CD14-positive monocyte (primary cell): ENCODE results near the gene SPTB. TPM values are rescaled to one million over a fixed set of nuclear protein-coding genes. Genes with fewer than 3 reads are reported as not detected.

Experiments
- DNase-seq, 3 donors: peaks; one replicate each; pipeline ENCODE4 v3.0.0-alpha.2; 2011 to 2022
- H2AFZ ChIP-seq: 2 replicates; pipeline ENCODE4 v1.6.0; 2012; ENCODE audit warnings: mild to moderate bottlenecking, low read depth, low read length, inconsistent platforms; ENCODE audit not compliant: insufficient read depth, poor library complexity, severe bottlenecking
- H3K27ac ChIP-seq, 2 donors: 1 replicate in 1 of 2; 2 replicates in 1 of 2; pipeline ENCODE4 v1.5.1; 2012 to 2013; ENCODE audit warnings: low read length in 2 of 2, control low read depth in 1 of 2, inconsistent platforms in 1 of 2, low read depth in 1 of 2, mild to moderate bottlenecking in 1 of 2
- H3K27me3 ChIP-seq, 2 donors: one replicate each; pipeline versions ENCODE4 v1.6.0 to v1.6.1; 2011 to 2013; ENCODE audit warnings: low read length in 2 of 2; ENCODE audit not compliant: control insufficient read depth in 2 of 2, insufficient read depth in 2 of 2
- H3K36me3 ChIP-seq, 2 donors: replicated peaks in 1 of 2; 1 replicate in 1 of 2; 2 replicates in 1 of 2; pipeline versions ENCODE4 v1.5.1 to v1.6.1; 2012 to 2013; ENCODE audit warnings: low read length in 2 of 2, control low read depth in 1 of 2, inconsistent platforms in 1 of 2, mild to moderate bottlenecking in 1 of 2; ENCODE audit not compliant: insufficient read depth in 2 of 2, control insufficient read depth in 1 of 2
- H3K4me1 ChIP-seq, 2 donors: 1 replicate in 1 of 2; 2 replicates in 1 of 2; pipeline versions ENCODE4 v1.5.1 to v1.6.1; 2012 to 2013; ENCODE audit warnings: low read length in 2 of 2, control low read depth in 1 of 2, inconsistent platforms in 1 of 2, mild to moderate bottlenecking in 1 of 2, moderate library complexity in 1 of 2; ENCODE audit not compliant: insufficient read depth in 2 of 2, control insufficient read depth in 1 of 2
- H3K4me2 ChIP-seq: replicated peaks from 2 replicates; pipeline ENCODE3; 2012; ENCODE audit warnings: low read length, moderate library complexity, mild to moderate bottlenecking; ENCODE audit not compliant: poor library complexity, severe bottlenecking; ENCODE audit errors: extremely low read depth
- H3K4me3 ChIP-seq, 3 experiments: fragments of 200-600 bp in 1 of 3; sonication (generic) in 1 of 3; replicated peaks in 1 of 3; 1 replicate in 2 of 3; 2 replicates in 1 of 3; pipeline ENCODE4 v1.5.1; 2011 to 2013; ENCODE audit warnings: low read length in 3 of 3, mild to moderate bottlenecking in 3 of 3, control low read depth in 2 of 3, low read depth in 2 of 3, inconsistent platforms in 1 of 3, moderate library complexity in 1 of 3
- H3K79me2 ChIP-seq: 2 replicates; pipeline ENCODE4 v1.6.0; 2012; ENCODE audit warnings: mild to moderate bottlenecking, control low read depth, inconsistent platforms, low read length, moderate library complexity; ENCODE audit not compliant: insufficient read depth
- H3K9ac ChIP-seq: 2 replicates; pipeline ENCODE4 v1.6.0; 2017; ENCODE audit warnings: low read length, mild to moderate bottlenecking; ENCODE audit not compliant: insufficient read depth, poor library complexity, severe bottlenecking
- H3K9me3 ChIP-seq, 2 donors: replicated peaks in 1 of 2; 1 replicate in 1 of 2; 2 replicates in 1 of 2; pipeline versions ENCODE4 v1.5.1 to v1.6.1; 2012 to 2013; ENCODE audit warnings: low read length in 2 of 2, control low read depth in 1 of 2; ENCODE audit not compliant: control insufficient read depth in 1 of 2, insufficient read depth in 1 of 2
- H4K20me1 ChIP-seq: 2 replicates; pipeline ENCODE4 v1.6.0; 2012; ENCODE audit warnings: mild to moderate bottlenecking, low read length, control low read depth, moderate library complexity; ENCODE audit not compliant: insufficient read depth
- H3K27ac Mint-ChIP-seq, 7 donors: one replicate each; pipeline ENCODE4 v1.8.0; 2020; ENCODE audit warnings: mild to moderate bottlenecking in 7 of 7, mixed read lengths in 7 of 7, moderate library complexity in 6 of 7, inconsistent platforms in 2 of 7
- H3K27me3 Mint-ChIP-seq, 3 donors: one replicate each; pipeline ENCODE4 v1.8.0; 2021 to 2022; ENCODE audit warnings: low read depth in 3 of 3, mild to moderate bottlenecking in 3 of 3, mixed read lengths in 3 of 3, moderate library complexity in 3 of 3, inconsistent platforms in 1 of 3
- H3K36me3 Mint-ChIP-seq, 2 donors: one replicate each; pipeline ENCODE4 v1.8.0; 2020; ENCODE audit warnings: mixed read lengths in 2 of 2, inconsistent platforms in 1 of 2, mild to moderate bottlenecking in 1 of 2
- H3K4me1 Mint-ChIP-seq: one replicate; pipeline ENCODE4 v1.8.0; 2020; ENCODE audit warnings: mild to moderate bottlenecking, mixed read lengths
- H3K4me3 Mint-ChIP-seq, 2 donors: one replicate each; pipeline ENCODE4 v1.8.0; 2020; ENCODE audit warnings: mild to moderate bottlenecking in 2 of 2, mixed read lengths in 2 of 2, moderate library complexity in 1 of 2
- H3K9me3 Mint-ChIP-seq, 7 donors: one replicate each; pipeline ENCODE4 v1.8.0; 2020 to 2022; ENCODE audit warnings: mixed read lengths in 7 of 7, mild to moderate bottlenecking in 6 of 7, moderate library complexity in 6 of 7, inconsistent platforms in 2 of 7
- WGBS: methylation state at CpG from one replicate; pipeline ENCODE4 v1.1.5; 2013; ENCODE audit warnings: missing lambda C conversion rate; ENCODE audit not compliant: insufficient coverage; 5-methylcytosine and 5-hydroxymethylcytosine counted together
- intact Hi-C, 2 donors: fragments of 100-400 bp; cut with micrococcal nuclease; formaldehyde crosslinking; loops; one replicate each; pipeline versions ENCODE4 v1.15.0 to v1.15.1; 2023
- polyA plus RNA-seq, 3 donors: library from polyadenylated mRNA; depleted of rRNA in 1 of 3; unstranded in 2 of 3; stranded (reverse) in 1 of 3; fragments of 300-500 nt in 2 of 3; fragments of >200 nt in 1 of 3; fragmentation: Illumina TruSeq in 2 of 3; gene quantifications; 1 replicate in 2 of 3; 2 replicates in 1 of 3; pipeline ENCODE4 v1.2.3, GENCODE V29; 2012 to 2021
- TF ChIP-seq, protein P1 (sequence below): fragments of 200-600 bp; IDR thresholded peaks from one replicate; pipeline ENCODE4 v1.8.0; 2022; ENCODE audit warnings: antibody characterized with exemption, mild to moderate bottlenecking

The SPTB gene
- polyA plus RNA-seq, 3 donors = not detected

DNA sequence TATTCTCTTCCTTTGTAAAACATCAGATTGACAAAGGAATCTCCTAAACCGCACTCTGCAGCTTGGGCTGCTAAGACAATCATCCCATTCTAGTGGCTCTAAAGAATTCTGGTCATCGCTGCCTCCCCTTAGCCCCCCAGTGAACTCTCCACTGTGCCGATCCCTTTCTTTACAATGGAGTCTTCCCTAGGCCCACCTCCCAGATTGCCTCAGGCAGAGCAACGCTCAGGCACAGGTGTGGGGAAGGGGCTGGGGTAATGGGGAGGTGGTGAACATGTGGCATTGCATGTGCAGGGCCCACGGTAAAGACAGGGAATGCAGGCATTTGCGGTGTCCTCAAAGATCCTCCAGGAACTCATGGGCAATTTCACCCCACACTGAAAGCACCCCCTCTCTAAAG is 89.2 kb downstream of the SPTB start:
- 100% methylated on average over 1 of the region's 6 CpGs for whole genome bisulfite sequencing
- DNase-seq = no peak
- H3K4me1 Mint-ChIP-seq = no peaks in the 10 kb centered on the region

DNA sequence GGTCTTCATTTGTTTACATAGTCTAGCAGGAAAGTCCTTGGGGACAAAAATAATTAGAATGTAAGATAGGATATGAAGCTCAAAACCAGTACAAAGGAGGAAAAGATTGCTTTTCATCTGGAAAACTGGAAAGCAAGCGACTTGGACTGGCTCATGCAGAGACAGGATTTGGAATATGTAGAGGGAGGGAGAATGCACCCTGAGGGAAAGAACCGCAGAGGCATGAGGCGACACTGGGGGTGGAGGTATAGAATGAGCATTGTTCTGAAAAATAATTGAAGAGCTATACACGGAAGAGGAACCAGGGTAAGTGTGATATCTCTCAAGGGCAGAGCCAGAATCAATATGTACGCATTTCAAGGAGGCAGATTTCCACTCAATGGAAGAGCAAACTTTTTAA is 90.0 kb downstream of the SPTB start:
- Histone ChIP-seq H3K9me3 (no peaks in the 10 kb centered on the region), H3K9ac (no peak overlapping the region), H3K27me3 (no peaks in the 10 kb centered on the region), H3K4me1 (no peaks in the 10 kb centered on the region), H3K4me2 (no peak overlapping the region), H3K27ac (no peak overlapping the region), H3K79me2 (no peaks in the 10 kb centered on the region), H2AFZ (no peak overlapping the region), H3K4me3 (no peak overlapping the region), H4K20me1 (no peaks in the 10 kb centered on the region), H3K36me3 (no peaks in the 10 kb centered on the region)
- no peak overlapping the region for H3K4me3 Mint-ChIP-seq
- TF ChIP-seq, protein P1, sequence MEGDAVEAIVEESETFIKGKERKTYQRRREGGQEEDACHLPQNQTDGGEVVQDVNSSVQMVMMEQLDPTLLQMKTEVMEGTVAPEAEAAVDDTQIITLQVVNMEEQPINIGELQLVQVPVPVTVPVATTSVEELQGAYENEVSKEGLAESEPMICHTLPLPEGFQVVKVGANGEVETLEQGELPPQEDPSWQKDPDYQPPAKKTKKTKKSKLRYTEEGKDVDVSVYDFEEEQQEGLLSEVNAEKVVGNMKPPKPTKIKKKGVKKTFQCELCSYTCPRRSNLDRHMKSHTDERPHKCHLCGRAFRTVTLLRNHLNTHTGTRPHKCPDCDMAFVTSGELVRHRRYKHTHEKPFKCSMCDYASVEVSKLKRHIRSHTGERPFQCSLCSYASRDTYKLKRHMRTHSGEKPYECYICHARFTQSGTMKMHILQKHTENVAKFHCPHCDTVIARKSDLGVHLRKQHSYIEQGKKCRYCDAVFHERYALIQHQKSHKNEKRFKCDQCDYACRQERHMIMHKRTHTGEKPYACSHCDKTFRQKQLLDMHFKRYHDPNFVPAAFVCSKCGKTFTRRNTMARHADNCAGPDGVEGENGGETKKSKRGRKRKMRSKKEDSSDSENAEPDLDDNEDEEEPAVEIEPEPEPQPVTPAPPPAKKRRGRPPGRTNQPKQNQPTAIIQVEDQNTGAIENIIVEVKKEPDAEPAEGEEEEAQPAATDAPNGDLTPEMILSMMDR = no peak
- peaks cover 0 to 9% (median 6%) of the 10 kb centered on the region in 3 donors for H3K27me3 Mint-ChIP-seq
- no peaks in the 10 kb centered on the region for H3K4me1 Mint-ChIP-seq
- WGBS = 100% methylated on average over 3 of the region's 5 CpGs
- no peaks in the 10 kb centered on the region for H3K36me3 Mint-ChIP-seq
- DNase-seq = no peak
- intact Hi-C loops = no loop called here
- no peaks in the 10 kb centered on the region for H3K9me3 Mint-ChIP-seq
- H3K27ac Mint-ChIP-seq = no peak overlapping the region

More for the DNA sequence above, 89.2 kb downstream of the SPTB start:
- H3K9me3 Mint-ChIP-seq = no peaks in the 10 kb centered on the region
- H3K27me3 Mint-ChIP-seq = peaks cover 2 to 9% (median 7%) of the 10 kb centered on the region in 3 donors
- no peak overlapping the region for H3K9ac ChIP-seq
- no peaks in the 10 kb centered on the region for H3K36me3 ChIP-seq
- H3K27ac ChIP-seq = no peak overlapping the region
- no peaks in the 10 kb centered on the region for H3K4me1 ChIP-seq
- H3K27ac Mint-ChIP-seq = no peak overlapping the region
- no peaks in the 10 kb centered on the region for H3K9me3 ChIP-seq
- intact Hi-C loops = no loop called here
- TF ChIP-seq, protein P1 = no peak
- no peak overlapping the region for H3K4me2 ChIP-seq
- no peak overlapping the region for H3K4me3 ChIP-seq
- H3K27me3 ChIP-seq = no peaks in the 10 kb centered on the region
- no peaks in the 10 kb centered on the region for H3K36me3 Mint-ChIP-seq
- H3K79me2 ChIP-seq = no peaks in the 10 kb centered on the region
- H2AFZ ChIP-seq = no peak overlapping the region
- no peak overlapping the region for H3K4me3 Mint-ChIP-seq
- no peaks in the 10 kb centered on the region for H4K20me1 ChIP-seq
